Kasumi-1 (cell line): Measurements from ENCODE around the gene LYST.
"Not testable (repeated sequence)": the region's sequence is repeated elsewhere in the genome, so short reads cannot be mapped to it uniquely, and the experiment has no call there.

Source experiments
- DNase-seq, 2 experiments: peaks; one replicate each; lab custom pipeline; 2025; lab: John Stamatoyannopoulos, UW

LYST gene

DNA sequence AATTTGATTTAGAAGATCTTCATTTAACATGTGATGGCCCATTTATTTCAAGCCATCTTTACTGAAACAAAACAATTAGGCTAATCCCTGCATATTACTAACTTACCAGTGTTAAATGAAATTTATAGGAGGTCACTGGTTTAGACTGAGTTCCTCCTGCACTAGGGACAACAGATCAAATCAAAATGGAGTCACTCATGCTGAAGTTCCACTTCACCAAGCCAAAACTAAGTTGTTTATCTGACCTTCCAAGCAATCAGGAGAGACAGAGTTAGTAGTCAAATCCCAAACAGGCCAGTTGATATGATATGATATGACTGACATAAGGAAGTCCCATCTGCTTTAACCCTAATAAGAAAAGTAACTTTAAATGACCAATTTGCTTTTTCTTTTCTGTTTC, 4.8 kb downstream of the LYST start:
- no peak for DNase-seq

- DNase-seq = no peak
Observed at GRCh38 chr1:235860829-235861228, 5.9 kb downstream of the LYST start.

DNA sequence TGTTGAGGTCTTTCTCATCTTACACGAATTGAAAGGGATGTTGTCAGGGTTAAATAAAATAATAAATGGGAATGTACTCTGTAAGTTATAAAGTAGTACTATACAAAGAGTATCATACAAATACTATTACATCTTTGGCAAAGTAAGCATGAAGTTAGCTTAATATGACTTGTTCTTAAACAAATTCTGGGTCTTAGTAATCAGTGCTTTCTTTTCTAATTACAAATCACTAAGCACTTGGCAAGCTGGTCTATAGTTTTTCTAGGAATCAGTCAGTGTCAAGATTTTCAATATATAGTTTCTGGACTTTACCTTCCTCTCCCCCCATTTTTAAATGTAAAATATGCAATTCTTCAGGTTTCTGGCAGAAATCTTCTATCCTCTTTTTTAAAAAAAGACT, 6.9 kb downstream of the LYST start:
- no peak for DNase-seq

DNA sequence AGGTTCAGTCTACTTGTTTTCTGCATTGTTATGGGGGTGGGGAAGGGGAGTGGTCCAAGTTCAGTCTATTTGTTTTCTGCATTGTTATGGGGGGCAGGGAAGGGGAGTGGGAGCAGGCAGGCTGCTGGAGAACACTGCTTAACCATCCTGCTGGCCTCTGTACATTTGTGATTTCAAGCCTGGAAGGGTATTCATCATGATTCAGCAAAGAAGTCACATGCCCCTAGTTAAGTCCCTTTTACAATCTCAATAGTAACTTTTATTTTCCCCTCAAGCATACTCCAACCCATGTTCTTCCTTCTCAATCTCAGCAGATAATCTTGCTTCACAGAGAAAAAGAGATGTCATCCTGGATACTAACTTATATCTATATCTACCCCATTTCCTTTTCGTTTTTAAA, 7.9 kb downstream of the LYST start:
- DNase-seq = no peak

DNA sequence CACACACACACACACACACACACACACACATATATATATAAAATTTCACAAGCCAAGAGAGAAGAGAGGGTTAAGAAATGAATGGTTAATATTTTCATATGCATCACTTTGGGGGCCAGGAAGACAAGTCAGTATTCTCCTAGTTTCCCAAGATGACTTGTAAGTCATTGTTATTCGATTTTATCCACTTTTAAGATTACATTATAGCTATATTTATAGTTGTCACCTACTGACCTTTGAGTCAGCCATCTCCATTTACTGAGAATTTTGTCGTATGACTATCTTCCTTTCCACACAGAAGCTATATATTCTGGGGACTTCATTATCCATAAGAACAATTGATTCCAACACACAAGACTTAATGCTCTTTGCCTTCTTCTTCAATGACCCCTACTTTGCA, 8.9 kb downstream of the LYST start:
- DNase-seq = no peak

GRCh38 chr1:235855811-235856429, 10.8 kb downstream of the LYST start:
- DNase-seq = peak in 1 of 2 experiments; percentile 34

DNA sequence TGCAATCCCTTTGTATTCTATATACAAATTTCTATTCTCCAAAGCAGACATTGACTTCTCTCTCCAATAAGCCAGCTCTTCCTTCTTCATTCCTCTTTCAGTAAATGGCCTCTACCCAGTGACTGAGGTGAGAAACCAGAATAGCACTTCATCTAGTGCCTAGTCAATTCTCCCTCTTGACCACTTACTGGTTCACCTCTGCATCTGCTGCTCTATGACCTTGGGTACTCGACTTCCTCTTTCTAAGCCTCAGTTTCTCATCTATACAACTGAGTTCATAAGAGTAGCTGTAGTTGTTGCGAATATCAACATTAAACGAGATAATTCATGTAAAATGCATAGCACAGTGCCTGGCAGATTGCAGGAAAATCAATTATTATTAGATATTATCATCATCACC, 12.4 kb downstream of the LYST start:
- peak in 1 of 2 experiments; percentile 36 for DNase-seq

- no peak for DNase-seq
Observed at GRCh38 chr1:235853653-235854052, 13.1 kb downstream of the LYST start.

DNA sequence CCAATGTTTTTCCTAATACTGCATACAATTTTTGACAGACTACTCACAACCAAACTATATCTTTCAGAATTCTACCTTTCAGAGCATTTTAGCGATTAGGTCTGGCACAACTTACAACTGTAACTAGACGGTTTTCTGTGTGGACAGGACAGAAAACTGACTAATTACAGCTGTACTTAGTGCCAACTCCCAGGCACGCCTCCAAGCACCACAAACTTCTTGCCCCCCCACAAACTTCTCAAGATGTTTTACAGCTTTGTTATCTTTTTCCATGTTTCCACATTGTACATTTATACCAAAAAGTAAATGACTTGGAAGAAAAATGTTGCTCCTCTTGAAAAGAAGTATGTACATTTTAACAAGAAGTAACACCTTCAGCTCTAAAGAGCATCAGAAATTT, 13.8 kb downstream of the LYST start:
- peak; percentile 29 to 50 for DNase-seq

DNA sequence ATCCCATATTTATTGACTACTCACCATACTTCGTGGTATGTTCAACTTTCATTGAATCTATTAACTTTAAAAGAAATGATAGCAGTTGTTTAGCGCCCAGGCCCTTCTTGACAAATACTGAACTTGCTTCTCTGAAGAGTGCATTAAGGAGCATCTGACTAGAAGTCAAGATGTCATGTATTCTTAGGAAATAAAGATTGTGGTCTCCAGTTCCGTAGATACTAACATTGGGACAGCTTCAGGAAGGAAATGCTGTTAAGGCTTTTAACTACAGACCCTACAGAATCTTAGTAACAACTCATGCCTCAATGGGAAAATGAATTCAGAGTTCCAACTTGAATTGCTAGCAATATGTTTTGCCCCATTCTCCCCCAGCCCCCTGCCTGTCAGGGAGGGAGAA, 14.8 kb downstream of the LYST start:
- peak; percentile 82 to 86 for DNase-seq

GRCh38 chr1:235848251-235848650, 18.5 kb downstream of the LYST start:
- DNase-seq = not testable (repeated sequence)

DNA sequence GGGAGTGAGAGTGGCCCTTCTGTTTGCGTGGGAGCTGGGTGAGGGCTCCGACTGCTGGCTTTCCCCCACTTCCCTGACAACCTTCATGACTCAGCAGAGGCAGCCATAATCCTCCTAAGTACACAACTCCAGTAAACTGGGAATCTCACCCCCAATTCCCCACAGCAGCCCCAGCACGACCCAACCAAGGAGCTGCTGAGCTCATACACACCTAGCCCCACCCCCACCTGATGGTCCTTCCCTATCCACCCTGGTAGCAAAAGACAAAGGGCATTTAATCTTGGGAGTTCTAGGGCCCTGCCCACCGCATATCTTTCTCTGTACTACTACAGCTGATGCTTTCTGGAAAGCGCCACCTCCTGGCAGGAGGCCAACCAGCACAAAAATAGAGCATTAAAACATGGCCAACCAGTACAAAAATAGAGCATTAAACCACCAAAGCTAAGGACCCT, 21.0 kb downstream of the LYST start:
- peak; percentile 24 to 37 for DNase-seq

- no peak for DNase-seq
Observed at GRCh38 chr1:235844776-235845175, 21.9 kb downstream of the LYST start.

- peak; percentile 56 to 66 for DNase-seq
Observed at GRCh38 chr1:235843461-235843961, 23.2 kb downstream of the LYST start.

GRCh38 chr1:235841938-235842545, 24.7 kb downstream of the LYST start:
- DNase-seq = no peak

GRCh38 chr1:235838021-235838420, 28.7 kb downstream of the LYST start:
- no peak for DNase-seq

- DNase-seq = no peak
Observed at GRCh38 chr1:235835226-235835625, 31.5 kb downstream of the LYST start.

DNA sequence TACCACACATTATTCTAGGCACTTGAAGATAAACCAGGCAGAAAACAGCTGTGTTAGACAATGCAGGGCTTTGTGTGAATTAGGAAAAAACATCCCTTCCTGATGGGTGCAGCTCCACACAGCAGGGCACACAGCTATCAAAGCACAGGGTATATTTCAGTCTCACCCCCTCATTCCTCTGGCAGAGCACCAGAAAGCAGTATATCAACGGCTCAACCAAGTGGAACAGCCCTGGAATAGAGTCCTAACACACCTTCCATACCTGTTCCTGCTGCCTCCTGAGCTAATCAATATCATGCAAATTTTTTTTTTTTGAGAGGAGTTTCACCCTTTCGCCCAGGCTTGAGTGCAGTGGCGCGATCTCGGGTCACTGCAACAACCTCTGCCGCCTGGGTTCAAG, 32.1 kb downstream of the LYST start:
- no peak for DNase-seq

GRCh38 chr1:235832011-235832410, 34.7 kb downstream of the LYST start:
- DNase-seq = no peak

DNA sequence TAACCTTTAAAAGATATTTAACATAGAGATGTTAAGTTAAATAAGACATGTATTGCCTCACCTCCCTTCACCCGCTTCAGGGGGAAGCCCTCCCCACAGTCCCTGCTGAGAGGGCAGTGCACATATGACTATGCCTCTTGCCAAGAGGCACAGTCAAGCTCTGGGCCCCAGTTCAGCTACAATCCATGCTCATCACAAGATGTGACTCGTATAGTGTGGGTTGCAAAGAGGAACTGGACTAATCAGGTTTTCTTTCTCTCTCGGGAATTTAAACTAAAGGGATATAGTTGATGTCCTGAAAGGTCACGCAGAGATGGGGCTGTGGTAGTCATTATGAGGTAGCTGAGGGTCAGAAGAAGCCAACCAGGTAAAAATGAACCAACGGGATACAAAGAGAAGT, 35.6 kb downstream of the LYST start:
- DNase-seq = peak; percentile 44 to 56

DNA sequence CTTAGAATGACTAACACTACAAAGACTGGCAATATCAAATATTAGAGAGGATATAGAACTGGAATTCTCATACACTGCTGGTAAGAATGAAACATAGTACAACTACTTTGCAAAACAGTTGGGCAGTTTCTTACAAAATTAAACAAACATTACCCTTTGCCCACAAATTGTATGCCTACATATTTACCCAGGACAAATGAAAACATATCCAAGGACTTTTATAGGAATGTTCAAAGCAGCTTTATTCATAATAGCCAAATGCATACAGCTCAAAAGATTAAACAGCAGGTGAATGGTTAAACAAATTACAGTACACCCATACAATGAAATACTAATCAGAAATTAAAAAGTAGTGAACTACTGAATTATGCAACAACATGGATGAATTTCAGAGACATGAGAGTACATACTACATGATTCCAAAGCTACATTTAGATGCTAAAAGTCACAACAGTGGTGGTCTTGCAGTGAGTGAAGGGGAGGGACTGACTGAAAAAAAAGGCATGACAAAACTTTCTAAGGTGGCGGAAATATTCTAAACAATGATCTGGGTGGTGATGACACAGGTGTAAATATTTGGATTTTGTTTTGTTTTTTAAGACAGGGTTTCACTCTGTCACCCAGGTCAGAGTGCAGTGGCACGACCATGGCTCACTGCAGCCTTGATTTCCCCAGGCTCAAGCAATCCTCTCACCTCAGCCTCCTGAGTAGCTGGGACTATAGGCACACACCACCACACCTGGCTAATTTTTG, 40.4 kb downstream of the LYST start:
- DNase-seq = no peak

GRCh38 chr1:235825229-235825628, 41.5 kb downstream of the LYST start:
- no peak for DNase-seq

DNA sequence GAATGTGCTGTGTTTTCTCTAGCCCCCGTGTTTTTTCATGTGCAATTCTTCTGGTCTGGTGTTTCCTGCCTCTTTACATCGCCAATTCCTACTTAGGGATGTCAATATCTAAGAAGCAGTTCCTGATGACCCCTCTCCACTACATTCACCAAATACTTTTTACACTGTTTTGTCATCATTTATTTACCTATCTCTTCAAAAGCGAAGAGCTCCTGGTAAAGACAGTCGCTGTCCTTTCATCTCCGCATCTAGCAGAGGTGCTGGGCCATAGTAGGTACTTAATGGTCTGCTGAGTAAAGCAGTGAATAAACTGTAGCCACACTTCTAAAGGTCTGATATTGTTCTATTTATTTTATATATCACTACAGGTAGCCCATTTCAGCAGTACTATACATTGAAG, 43.0 kb downstream of the LYST start:
- no peak for DNase-seq
